Erythroblast (primary cell): Measurements from ENCODE around the gene IPO4.

Source experiments
- GATA1 ChIP-seq: IDR thresholded peaks from 2 replicates; pipeline ENCODE4 v1.6.1; 2011; ENCODE audit warnings: low read depth, mild to moderate bottlenecking, control low read depth, low read length, moderate library complexity
- POLR2A ChIP-seq: IDR thresholded peaks from 2 replicates; pipeline ENCODE4 v1.6.1; 2011; ENCODE audit warnings: mild to moderate bottlenecking, low read length

DNA sequence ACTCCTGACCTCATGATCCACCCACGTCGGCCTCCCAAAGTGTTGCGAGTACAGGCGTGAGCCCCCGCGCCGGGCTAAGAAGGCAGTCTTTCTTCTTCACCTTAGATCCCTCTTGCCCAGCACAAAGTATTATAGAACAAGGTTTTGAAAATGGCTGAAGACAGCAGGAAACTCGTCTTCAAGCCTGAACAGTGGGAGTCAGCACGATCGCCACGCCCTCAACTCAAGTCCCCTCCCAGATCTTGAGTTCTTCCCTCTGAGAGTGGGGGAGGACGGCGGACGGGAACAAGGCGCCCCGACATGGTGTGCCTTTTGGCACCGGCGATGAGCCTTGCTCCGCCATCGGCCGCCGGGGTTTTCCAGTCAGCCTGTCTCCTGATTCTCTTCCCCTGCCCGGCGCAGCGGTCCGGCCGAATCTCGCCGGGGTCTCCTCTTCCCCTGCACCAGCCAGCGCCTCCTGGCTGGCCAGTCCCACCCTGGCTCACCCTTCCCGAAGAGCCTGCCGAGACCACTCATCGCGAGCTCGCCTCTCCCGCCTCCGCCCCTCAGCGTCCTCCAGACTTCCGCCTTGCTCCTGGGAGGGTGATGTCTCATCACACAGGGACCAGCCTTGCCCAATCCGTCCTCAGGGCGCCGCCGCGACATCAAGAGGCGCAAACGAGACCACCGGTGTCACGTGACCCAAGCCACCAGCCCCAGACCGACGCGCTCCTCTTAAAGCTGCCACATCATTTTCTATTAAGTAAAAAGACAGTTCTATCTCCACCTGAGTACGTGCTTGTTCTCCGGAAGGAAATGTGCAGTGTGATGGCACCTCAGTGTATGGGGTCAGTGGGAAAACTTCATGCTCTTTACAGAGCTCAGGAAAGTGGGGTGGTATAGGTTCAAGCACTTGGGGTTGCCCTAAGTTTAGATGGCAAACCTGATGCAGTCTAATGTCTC lies 24.6 kb upstream of the IPO4 start, which contains the start of gene CHMP4A:
- TF ChIP-seq POLR2A (peak; percentile 99), GATA1 (no peak)
